NCI-H526 treated with DMSO at 0.1 percent for 48 hours (cell line): ENCODE data around the gene SSX2IP.

ENCODE experiments used
- DNase-seq: peaks from one replicate; lab custom pipeline; 2025; lab: John Stamatoyannopoulos, UW

SSX2IP gene

DNA sequence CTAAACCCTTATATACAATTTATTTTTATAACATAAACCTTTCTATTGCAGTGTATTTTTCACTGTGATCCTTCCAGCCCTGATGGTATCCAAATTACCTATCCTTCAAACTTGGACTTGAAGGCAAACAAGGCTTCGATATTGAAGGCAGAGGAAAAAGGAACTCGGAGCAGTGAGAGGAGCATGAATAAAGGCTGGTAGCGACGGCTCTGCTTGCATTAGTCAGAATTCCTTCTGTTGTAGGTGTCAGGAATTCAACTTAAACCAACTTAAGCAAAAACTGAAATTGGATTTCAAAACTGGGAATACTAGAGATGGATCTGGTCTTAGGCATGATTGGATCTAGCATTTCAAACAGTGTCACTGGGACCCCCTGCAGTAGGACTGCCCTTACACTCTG, 17.8 kb upstream of the SSX2IP start:
- no peak for DNase-seq

DNA sequence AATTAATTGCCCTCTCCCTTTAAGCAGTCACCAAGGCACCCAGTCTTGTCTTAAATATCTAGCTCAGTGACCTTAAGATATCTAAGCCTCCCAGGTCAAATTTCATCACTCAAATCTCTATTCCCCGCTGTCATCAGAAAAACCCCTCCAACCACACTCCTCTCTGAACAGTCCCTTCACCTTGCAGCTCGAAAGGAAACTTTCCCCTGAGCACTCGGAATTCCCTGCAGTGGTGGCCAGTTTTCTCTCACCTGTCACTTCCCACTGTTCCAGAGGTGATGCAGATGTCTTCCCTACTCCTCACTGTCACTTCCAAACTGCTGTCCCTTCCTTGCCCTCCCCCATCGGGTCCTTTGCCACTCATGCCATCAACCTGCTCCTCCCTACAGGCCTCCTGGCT, 15.3 kb upstream of the SSX2IP start:
- no peak for DNase-seq

DNA sequence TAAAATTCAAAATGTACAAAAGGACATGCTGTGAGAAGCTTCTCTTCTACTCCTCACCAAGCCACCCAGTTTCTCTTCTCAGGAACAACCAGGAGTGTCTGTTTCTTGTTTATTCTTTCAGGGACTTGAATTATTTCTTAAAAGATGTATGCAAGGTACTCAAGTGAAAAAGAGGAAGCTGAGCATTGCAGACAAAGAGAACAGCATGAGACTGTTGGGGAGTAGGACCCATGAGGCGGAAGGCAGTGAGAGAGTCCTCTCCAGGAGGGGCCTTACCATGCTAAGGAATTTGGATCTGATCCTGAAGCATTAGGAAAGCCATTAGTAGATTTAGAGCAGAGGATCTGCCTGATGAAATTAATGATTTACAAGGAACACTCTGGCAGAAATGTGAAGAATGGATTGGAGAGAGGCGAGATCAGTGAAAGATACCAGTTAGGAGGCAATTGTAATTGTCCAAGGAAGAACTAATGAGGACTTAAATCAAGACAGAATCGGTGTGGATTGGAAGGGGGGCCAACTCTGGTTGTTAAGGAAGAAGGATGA, 14.7 kb upstream of the SSX2IP start:
- no peak for DNase-seq

DNA sequence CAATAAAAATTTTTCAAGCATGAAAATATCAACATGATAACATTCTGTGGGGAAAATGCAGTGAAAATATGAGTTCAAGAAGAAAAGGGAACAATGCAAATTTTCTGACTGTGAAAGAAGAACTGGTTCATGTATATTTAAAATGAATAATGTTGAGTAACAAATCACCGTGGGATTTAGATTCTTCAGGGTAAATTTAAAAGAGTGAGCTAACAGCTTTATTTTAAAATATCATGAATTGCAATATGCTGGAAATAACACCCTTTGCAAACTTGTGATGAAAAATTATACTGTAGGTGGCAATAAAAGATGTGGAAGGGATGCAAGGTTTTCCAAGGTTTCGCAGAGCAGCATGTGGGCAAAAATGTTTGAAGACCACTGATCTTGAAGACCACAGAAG, 13.2 kb upstream of the SSX2IP start:
- DNase-seq = no peak

DNA sequence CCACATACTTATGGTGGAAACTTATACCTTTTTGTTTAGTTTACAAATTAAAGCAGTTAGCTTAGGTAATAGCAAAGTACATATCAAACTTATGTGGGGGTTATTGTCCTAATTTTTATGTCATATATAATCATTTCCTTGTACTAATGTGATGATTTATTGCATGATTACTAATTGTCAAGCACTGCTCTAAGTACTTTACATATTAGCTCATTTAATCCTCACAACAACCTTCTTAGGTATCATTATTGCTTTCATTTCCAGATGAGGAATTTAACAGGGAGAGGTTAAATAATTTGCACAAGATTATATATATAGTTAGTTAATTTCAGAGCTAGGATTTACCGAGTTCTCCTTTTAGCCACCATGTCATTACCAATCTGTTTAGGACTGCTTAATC, 11.9 kb upstream of the SSX2IP start:
- DNase-seq = no peak

DNA sequence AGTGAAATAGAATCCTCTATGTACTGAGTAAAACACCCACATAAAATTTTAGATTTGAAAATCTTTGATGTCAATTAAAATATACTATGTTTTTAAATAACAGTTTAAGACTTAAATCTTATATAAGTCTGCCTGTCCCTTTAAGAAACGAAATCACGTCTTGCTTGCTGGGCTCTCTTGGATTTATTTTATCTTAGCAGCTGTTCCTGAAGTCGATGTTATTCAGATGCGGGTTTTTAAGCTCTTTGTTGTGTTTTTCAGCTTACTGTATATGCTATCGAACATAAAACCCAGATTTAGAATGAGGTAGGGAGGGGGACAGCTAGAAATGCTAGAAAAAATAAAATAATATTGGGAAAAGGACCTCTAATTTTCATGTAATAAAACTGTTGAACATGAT, 11.1 kb upstream of the SSX2IP start:
- no peak for DNase-seq

DNA sequence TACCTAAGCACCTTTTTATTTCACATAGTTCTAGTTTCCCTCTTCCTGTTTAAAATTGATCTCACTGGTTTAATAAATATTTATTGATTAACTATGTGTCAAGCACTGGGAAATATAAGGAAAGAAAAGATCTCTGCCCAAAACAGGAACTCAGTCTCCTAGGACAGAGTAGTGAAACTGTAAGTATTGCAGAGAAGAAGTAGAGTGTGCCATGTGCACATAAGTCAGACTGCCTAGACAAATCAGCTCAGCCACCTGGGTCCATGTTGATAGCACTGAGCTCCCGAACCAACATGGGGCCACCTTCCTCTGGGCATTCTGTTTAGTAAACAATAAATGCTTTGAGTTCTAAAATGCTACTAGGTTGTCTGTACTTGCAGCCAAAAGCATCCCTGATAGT, 9.8 kb upstream of the SSX2IP start:
- no peak for DNase-seq

DNA sequence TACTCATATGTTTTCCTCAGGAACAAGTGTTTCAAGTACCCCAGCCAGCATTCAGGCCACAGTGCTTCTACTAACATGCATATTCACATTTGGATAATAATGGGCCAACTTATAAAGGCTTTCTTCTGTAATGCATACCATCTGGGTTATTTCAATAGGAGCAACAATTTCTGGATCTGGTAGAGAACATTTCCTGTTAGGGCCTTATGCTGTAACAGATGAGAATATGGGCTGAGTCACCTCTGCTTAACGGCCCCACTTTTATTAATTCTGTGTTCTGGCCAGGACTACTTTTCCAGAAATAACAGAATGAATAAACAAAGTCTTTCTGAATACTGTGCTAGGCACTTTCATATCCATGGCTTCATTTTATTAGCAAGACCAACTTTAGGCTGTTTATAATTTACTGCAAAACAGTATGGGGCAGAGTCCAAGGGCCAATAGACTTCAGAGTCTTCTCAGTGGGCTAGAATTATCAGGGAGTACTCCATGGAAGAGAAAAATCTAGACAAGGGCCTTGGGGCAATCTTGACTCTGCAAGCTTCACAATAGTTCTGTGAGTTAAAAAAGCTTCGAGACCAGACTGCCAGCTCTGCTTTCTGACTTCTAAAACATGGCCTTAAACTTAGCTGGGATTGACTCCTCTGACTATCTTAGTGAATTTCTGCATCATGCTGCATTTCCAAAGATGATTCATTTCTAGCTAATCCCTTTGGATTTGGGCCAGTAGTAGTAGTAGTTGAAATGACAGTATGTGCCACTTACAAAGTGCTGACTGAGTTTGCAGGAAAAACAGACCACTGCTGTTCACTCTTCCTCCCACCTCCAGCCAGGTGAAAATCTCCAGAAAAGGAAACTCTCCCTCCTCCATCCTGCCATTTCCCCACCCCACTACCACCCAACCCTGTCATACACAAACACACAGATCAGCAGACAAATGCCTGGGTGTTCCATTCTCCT, 8.2 kb upstream of the SSX2IP start:
- no peak for DNase-seq

DNA sequence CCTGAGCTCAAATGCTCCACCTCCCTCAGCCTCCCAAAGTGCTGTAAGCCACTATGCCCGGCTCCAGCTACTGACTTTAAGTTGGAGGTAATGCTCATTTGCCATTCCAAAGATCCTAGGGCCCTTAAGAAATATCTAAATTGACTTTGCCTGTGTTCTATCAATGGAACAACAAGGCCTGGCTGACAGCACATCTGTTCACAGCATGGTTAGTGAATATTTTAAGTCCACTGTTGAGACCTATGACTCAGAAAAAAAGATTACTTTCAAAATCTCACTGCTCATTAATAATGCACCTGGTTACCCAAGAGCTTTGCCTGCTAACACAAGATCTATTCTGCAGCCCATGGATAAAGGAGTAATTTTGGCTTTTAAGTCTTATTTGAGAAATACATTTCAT, 3.5 kb upstream of the SSX2IP start:
- DNase-seq = no peak

DNA sequence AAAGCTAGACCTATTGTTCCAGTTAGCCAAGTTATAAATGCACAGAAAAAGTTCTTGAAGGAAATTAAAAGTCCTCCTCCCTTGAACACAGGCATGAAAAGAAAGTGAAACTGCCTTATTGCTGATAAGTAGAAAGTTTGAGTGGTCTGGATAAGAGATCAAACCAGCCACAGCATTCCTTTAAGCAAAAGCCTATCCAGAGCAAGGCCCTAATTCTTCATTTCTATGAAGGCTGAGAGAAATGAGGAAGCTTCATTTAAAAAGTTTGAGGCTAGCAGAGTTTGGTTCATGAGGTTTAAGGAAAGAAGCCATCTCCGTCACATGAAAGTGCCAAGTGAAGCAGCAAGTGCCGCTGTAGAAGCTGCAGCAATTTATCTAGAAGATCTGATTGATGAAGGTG, 2.7 kb upstream of the SSX2IP start:
- DNase-seq = no peak

DNA sequence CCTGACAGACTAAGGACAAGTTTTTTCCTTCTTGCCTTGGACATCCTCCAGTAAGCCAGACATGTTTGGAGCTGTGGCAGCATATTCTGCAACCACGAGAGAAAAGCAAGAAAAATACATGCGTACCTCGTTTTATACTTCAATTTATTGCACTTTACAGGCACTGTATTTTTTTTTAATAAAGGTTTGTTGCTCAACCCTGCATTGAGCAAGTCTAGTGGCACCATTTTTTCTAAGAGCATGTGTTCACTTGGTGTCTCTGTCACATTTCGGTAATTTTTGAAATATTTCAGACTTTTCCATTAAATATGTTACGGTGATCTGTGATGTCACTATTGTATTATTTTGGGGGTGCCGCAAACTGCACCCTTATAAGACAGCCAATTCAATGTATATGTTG, 2.1 kb upstream of the SSX2IP start:
- no peak for DNase-seq

DNA sequence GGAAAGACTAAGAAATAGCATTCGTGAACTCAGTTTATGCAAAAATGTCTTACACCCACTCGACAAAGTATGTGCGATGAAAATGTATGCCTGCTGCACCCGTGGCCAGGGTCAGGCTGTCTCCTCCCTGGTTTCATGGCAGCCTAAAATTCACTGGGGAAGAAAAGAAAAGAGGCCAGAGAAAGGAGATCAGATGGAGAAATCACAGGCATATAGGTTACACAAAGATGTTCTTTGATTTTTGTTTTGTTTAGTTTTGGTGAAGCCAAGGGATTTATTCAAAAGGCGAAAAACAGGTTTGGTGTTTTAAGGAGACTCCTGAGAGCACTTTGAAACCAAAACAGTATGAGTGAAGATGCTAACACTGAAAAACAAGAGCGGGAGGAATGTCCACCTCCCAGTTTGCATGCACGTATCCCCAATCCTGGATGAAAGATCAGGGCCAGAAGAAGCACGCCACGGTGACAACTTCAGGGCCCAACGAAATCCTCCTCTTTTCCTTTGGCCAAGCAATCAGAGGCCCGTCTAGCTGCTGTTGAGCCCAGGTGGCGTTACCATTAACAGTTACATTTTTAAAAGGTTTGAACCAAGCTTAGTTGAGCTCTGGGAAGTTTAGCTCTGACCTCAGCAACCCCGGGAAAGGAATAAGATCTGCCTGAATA, 992 bp upstream of the SSX2IP start:
- DNase-seq = no peak

DNA sequence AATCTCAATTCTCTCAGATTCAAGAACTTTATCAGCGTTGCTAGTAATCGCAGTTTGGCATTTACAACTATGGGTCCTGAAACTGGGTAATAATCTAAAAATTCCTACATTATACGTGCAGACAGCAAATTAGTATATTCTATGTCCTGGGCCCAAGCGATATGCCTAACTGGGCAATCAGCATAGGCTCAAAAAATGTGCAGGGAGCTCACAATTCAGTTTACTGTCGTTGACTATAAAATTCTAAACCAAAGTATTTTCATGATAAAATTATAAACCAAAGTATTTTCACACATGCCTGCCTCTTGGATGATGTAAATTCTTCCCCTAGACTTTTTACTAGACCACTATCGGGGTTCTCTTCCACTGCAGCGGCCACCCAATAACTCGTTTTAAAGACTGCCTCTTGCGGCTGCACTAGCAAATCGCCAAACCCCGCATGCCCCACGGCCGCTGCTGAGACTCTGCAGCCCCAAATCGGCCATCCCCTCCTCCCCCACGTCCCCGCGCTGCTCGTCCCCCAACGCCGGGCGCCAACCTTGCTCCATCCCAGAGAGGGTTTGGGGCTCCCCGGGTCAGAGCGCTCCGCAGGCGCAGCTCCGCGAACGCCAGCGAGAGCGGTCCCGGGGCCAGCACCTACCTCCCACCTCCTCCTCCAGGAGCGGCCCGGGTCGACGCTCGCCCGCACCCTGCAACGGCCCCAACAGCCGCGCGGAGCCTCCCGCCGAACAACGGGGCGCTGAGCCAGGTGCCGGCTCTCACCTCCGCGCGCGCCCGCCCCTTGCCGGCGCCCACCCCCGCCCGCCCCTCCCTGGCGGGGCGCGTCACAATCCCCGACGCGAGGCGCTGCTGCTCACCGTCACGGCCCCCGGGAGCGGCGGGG, 506 bp downstream of the SSX2IP start:
- DNase-seq = peak; percentile 75

DNA sequence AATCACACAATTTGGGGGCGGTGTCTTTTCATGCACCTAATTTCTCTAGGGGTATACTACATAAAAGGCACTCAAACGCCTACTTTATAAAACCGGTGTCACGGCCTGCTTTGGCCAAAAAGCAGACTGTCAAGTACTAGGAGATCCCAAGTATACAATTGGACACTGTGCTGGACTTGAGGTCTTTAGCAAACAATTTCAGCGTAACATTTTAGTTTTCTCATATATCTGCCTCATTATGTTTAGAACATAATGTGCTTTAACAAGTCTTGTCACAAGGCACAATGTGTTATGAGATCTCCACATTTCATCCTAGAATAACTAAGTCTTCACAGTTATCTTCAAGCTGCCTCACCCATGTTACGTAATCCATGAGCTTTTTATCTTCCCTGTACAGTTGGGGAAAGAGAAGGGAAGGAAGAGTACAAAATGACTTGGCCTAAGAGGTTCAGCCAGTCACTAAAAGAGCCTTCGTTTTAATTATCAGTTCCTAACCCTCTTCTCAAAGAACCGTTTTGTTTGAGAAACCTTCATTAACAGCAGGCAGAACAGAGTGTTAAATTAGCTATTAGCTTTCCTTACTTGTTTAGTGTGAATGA, 1.7 kb downstream of the SSX2IP start:
- no peak for DNase-seq

DNA sequence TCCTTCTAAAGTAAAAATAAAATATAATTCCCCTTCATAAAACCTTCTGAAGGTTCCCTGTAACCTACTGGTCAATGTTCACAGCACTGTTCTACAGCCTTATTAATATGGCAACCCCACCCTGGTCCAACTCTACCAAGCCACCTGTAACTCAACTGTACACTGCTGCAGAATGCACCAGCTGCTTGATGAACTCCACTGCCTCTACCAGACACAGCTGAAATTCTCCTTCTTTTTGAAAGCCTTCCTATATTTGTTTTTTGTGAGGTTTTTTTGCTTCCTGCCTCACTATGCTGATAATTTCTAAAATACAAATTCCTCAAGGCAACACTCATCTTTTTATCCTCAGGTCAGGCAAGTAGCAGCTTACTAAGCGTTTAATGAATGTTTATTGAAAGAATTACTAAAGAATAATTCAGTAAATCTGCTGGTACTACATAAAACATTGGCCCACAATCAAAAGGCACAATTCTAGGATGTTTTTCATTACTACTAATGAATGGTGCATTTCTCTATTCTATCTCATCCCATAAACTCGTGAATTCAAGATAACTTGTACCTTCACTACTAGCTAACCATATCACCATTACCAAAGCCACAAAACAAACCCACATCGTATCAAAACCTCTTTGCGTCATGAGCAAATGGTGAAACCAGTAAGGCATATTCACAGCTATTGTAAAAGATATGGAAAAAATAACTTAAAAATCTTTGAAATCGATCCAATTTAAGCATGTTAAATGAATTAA, 2.4 kb downstream of the SSX2IP start:
- no peak for DNase-seq

DNA sequence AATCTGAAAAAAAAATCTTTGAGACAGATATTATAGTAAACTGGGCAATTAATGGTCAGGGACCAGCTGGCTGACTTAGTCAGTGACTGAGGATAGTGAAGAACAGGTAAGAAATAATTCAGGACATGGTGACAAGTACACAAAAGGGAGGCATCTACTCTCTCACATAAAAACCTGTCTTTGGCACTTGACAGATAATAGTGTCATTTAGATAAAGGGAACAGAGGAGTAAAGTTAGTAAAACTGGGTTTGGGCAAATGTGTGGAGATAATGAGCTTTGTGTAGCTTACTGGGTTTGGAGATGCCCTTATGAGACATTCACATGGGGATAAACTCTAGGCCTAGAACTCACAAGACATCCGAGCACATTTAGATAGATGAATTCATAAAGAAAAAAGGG, 4.0 kb downstream of the SSX2IP start:
- DNase-seq = no peak

DNA sequence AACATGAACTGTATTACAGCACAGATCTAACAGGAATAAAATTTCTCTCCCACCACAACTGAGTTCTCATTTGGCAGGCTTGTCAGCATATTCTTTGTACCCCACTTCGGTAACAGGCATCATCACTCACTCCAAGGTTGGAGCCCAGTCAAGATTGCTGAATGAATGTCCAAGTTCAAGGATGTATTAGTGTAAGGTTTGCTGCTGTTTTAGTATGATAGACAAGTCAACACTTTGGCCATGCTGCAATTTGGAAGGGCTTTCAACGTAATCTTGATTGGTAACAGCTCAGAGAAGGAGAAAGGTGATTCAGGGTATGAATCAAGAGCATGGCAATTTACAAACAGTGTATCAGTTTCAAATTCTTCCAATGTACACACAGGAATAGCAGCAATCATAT, 6.8 kb downstream of the SSX2IP start:
- DNase-seq = no peak

DNA sequence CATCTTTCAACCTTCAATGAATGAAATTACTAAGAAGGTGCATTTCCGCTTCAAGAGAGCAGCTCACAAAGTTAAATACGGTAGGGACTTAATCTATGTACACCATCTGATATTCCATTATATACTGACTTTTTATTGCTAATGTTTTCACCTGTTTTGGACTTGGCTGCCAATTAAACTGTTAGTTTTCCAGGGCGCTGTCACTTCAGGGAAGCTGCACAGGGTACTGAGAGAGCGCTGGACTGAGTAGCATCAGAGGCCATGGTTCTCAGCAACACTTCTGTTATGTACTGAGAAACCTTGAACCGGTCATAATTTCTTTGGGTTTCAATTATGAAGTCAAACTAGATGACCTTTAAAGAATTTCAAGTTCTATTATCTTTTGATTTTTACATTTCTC, 8.2 kb downstream of the SSX2IP start:
- no peak for DNase-seq

DNA sequence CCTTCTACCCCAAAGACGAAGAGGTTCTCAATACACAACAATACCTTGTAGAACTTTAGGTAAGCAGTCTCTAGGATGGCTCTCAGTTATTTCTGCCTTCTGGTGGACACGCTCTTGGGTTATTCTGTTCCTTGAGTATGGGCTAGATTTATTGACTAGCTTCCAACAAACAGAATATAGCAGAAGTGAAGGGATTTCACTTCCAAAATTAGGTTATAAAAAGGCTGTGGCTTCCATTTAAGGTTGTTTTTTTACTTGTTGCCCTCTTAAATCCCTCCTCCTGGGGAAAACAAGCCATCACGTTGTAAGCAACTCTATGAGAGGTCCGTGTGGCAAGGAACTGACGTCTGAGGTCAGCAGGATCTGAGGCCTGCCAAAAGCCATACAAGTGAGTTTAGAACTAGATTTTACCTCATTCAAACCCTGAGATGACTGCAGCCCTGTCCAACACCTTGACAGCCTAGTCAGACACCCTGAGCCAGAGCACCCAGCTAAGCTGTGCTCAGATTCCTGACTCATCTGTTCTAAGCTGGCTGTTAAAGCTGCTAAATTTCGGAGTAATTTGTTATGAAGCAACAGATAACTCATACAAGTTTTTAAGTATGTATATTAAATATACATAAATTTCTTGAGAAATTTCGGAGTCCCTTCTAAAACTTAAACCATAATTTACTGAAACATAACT, 12.7 kb downstream of the SSX2IP start:
- no peak for DNase-seq

DNA sequence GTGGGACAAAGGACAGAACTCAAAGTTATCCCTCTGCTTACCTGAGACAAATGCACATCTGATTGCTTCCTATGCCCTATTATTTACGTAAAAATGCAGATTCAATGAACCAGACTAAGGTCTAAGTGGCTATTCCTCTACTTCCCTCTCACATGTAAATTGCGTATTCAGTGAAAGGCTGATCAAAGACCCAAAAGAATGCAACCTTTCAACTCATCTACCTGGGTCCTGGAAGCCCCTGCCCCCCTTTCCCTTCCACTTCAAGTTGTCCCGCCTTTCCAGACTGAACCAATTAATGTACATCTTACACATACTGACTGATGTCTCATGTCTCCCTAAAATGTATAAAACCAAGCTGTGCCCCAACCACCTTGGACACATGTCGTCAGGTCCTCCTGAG, 14.6 kb downstream of the SSX2IP start:
- no peak for DNase-seq

DNA sequence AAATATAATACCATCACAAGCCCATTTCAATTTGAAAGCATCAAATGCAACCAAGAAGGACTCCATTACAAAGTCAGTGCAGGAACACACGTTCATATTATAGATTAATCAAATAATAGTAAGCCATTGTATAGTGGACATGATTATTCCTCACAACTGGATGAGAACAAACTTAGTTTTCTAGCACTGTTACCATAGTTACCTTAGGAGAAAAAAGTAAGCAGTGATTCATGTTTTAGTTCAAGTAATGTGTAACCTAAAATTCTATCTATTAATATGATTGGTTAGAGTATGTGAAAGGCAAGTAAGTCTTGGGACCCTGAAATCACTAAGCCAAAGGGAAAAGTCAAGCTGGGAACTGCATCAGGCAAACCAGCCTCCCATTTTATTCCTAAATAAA, 15.2 kb downstream of the SSX2IP start:
- DNase-seq = no peak
